ENCODE results near the gene ESM1. TPM values are rescaled to one million over a fixed set of nuclear protein-coding genes. Genes with fewer than 3 reads are reported as not detected.

ESM1 gene
- total RNA-seq, 4 donors from 2014 or later, result not detected

DNA sequence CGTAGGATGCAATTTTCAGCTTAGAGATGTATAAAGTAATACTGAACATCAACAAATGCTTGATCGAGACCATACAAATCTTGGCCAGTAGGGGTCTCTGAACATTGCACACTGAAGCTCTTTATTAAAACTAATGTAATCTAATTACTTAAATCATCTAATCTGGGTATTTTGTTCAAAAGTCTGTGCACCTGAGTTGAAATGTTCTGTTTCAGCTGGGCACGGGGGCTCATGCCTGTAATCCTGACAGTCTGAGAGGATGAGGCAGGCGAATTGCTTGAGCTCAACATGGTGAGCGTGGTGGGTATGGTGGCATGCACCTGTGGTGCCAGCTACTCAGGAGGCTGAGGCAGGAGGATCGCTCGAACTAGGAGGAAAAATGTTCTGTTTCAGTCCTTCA, 41.0 kb downstream of the ESM1 start:
- no peak for DNase-seq
- Histone ChIP-seq H3K36me3 (no peaks in the 10 kb centered on the region), H3K4me3 (no peak overlapping the region), H3K9me3 (no peaks in the 10 kb centered on the region), H3K27ac (no peak overlapping the region), H3K4me1 (no peaks in the 10 kb centered on the region), H3K27me3 (no peaks in the 10 kb centered on the region)
- TF ChIP-seq, protein P1, sequence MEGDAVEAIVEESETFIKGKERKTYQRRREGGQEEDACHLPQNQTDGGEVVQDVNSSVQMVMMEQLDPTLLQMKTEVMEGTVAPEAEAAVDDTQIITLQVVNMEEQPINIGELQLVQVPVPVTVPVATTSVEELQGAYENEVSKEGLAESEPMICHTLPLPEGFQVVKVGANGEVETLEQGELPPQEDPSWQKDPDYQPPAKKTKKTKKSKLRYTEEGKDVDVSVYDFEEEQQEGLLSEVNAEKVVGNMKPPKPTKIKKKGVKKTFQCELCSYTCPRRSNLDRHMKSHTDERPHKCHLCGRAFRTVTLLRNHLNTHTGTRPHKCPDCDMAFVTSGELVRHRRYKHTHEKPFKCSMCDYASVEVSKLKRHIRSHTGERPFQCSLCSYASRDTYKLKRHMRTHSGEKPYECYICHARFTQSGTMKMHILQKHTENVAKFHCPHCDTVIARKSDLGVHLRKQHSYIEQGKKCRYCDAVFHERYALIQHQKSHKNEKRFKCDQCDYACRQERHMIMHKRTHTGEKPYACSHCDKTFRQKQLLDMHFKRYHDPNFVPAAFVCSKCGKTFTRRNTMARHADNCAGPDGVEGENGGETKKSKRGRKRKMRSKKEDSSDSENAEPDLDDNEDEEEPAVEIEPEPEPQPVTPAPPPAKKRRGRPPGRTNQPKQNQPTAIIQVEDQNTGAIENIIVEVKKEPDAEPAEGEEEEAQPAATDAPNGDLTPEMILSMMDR (IDR thresholded peaks at IDR 0.05), result peak; percentile 5 to 63 (median 46)
- no peak for TF ChIP-seq POLR2A (IDR thresholded peaks at IDR 0.05)

DNA sequence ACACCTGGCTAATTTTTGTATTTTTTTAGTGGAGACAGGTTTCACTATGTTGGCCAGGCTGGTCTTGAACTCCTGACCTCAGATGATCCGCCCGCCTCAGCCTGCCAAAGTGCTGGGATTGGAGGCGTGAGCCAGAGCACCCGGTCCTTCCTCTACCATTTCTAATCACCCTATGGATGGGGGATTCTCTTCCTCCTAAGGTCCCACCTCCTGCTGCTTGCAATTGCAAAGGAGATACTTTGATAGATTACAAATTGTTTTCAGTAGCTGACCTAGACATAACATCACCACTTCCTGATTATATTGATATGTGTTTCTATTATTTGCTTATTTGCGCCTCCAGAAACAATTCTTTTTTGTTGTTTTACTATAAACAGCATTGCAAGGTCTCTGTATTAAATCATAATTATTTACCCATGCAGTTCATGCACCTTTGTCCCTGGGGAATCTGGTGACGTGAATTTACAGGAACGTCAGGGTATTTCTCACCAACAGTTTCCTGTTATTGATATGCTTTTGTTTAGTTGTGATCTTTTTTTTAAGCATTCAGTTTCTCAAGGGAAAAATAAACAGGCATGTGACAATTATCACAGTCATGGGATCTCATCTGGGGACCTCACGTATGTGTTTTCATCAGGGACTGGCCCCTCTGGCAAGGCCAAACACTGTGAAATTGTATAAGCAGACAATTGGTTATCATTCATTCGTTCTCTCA, 43.2 kb downstream of the ESM1 start:
- Histone ChIP-seq H3K27me3 (no peaks in the 10 kb centered on the region), H3K27ac (no peak overlapping the region), H3K36me3 (no peaks in the 10 kb centered on the region), H3K4me3 (no peak overlapping the region), H3K9me3 (no peaks in the 10 kb centered on the region), H3K4me1 (no peaks in the 10 kb centered on the region)
- no peak for DNase-seq
- TF ChIP-seq, protein P1 (IDR thresholded peaks at IDR 0.05), result no peak
- TF ChIP-seq POLR2A (IDR thresholded peaks at IDR 0.05), result no peak

DNA sequence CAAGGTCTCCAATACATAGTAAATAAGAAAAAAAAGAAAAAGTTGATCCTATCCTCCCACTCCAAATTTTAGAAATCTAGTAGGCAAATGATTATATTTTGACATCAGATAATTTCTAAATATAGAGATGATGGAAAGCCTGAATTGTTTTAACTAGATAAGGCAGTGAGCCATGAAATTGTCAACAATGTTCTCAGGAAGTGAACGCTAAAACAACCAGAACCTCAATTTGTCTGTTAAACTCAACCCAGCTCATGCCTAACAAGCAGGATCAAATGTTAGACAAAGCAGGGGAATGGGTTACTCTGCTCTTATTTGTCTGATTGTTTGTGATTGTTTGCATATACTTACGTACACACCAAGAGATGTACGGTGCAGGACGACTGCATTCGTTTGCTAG, 49.2 kb downstream of the ESM1 start:
- Histone ChIP-seq H3K9me3 (no peaks in the 10 kb centered on the region), H3K36me3 (no peaks in the 10 kb centered on the region), H3K27ac (no peak overlapping the region), H3K4me1 (no peaks in the 10 kb centered on the region), H3K27me3 (no peaks in the 10 kb centered on the region), H3K4me3 (no peak overlapping the region)
- DNase-seq, result no peak
- no peak for TF ChIP-seq POLR2A (IDR thresholded peaks at IDR 0.05)
- TF ChIP-seq, protein P1 (IDR thresholded peaks at IDR 0.05), result no peak

DNA sequence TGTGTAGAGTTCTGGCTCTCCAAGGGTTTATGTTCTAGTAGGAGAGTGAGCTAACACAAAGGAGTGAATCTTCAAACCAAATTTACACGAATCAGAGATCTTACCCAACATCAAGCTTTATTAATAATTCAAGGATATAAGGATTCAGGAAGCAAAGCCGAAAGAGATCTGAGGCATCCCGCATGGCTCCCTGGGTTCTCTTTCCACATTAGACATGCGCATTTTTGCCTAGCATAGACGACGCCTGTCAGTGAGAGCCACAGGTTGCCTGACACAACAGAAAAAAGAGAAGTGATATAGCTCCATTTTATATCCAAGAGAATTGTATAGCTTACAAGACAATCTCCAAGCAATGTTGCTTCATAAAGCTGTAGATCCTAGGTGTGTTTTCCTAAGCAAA, 52.6 kb downstream of the ESM1 start:
- Histone ChIP-seq H3K4me3 (no peak overlapping the region), H3K4me1 (no peaks in the 10 kb centered on the region), H3K27ac (no peak overlapping the region), H3K9me3 (no peaks in the 10 kb centered on the region), H3K36me3 (no peaks in the 10 kb centered on the region), H3K27me3 (no peaks in the 10 kb centered on the region)
- no peak for DNase-seq
- TF ChIP-seq, protein P1 (IDR thresholded peaks at IDR 0.05), result no peak
- TF ChIP-seq POLR2A (IDR thresholded peaks at IDR 0.05), result no peak

DNA sequence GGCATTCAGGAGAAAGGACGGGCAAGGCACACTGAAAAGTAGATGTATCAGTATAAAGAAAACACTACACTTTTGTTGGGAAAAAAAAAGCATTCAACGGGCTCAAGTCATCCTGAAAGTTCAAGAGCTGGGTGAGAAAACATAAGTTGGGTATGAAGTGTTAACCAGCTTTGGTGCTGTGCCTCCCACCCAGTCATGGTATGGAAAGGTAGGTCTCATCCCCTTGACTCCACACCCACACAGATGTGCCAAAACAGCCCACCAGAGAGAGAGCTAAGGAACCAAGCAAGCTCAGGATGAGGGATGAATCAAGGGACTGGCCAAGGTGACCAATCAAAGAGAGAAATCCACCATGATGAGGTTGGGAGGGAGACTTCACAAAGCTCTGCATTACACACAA, 54.7 kb downstream of the ESM1 start:
- H3K4me1 ChIP-seq, result no peaks in the 10 kb centered on the region
- no peak overlapping the region for H3K27ac ChIP-seq
- no peaks in the 10 kb centered on the region for H3K27me3 ChIP-seq
- H3K4me3 ChIP-seq, result no peak overlapping the region
- H3K36me3 ChIP-seq, result no peaks in the 10 kb centered on the region
- peaks cover 0 to 2% (median 0%) of the 10 kb centered on the region in 4 donors for H3K9me3 ChIP-seq
- TF ChIP-seq, protein P1 (IDR thresholded peaks at IDR 0.05), result no peak
- TF ChIP-seq POLR2A (IDR thresholded peaks at IDR 0.05), result no peak
- DNase-seq, result no peak

Other genes with a start within 250 kb of the ESM1 start
- not detected for gene GZMK, start 38.7 kb upstream of the ESM1 start, total RNA-seq
- 10 to 100 TPM in 1 of 4 donors, 1 to 10 TPM in 2, not detected in 1; 2.2 to 13.8 (median 7.2) TPM for gene GZMA, start 117.1 kb upstream of the ESM1 start, total RNA-seq
- 1 to 10 TPM in 3 of 4 donors, under 1 TPM in 1; 0.88 to 5.8 (median 1.3) TPM for gene GPX8, start 174.6 kb upstream of the ESM1 start, total RNA-seq
- not detected for gene CDC20B, start 187.6 kb upstream of the ESM1 start, total RNA-seq
- not detected for gene MCIDAS, start 241.7 kb upstream of the ESM1 start, total RNA-seq
- 1 to 10 TPM in 2 of 4 donors, under 1 TPM in 1, not detected in 1; 0.95 to 3.1 (median 2.5) TPM for gene CCNO, start 248.0 kb upstream of the ESM1 start, total RNA-seq